Naive B cell (primary cell): Measurements from ENCODE around the gene AKAP13. TPM values are rescaled to one million over a fixed set of nuclear protein-coding genes. Genes with fewer than 3 reads are reported as not detected.
"Not testable (repeated sequence)": the region's sequence is repeated elsewhere in the genome, so short reads cannot be mapped to it uniquely, and the experiment has no call there.

Source experiments
- ATAC-seq, 2 donors: fragments of 150-1000 bp; cut with Tn5 transposase; 2 replicates each; pipeline ENCODE4 v1.10.0; 2021; ENCODE audit warnings: low read depth in 2 of 2, mild to moderate bottlenecking in 2 of 2, moderate library complexity in 2 of 2
- DNase-seq: peaks from one replicate; pipeline ENCODE4 v3.0.0; 2022
- H3K27ac Mint-ChIP-seq, 6 donors: one replicate each; pipeline ENCODE4 v1.8.0; 2020 to 2022; ENCODE audit warnings: mild to moderate bottlenecking in 6 of 6, mixed read lengths in 6 of 6, moderate library complexity in 5 of 6, inconsistent platforms in 2 of 6
- H3K27me3 Mint-ChIP-seq, 3 donors: one replicate each; pipeline ENCODE4 v1.8.0; 2021 to 2022; ENCODE audit warnings: mixed read lengths in 3 of 3, mild to moderate bottlenecking in 1 of 3
- H3K36me3 Mint-ChIP-seq, 2 donors: one replicate each; pipeline ENCODE4 v1.8.0; 2020 to 2022; ENCODE audit warnings: mixed read lengths in 2 of 2, inconsistent platforms in 1 of 2, mild to moderate bottlenecking in 1 of 2
- H3K4me1 Mint-ChIP-seq, 3 donors: one replicate each; pipeline ENCODE4 v1.8.0; 2020 to 2022; ENCODE audit warnings: mixed read lengths in 3 of 3, inconsistent platforms in 1 of 3, mild to moderate bottlenecking in 1 of 3, moderate library complexity in 1 of 3
- H3K4me3 Mint-ChIP-seq, 8 donors: one replicate each; pipeline ENCODE4 v1.8.0; 2020 to 2022; ENCODE audit warnings: mild to moderate bottlenecking in 8 of 8, mixed read lengths in 8 of 8, moderate library complexity in 8 of 8, inconsistent platforms in 2 of 8
- H3K9me3 Mint-ChIP-seq, 7 donors: one replicate each; pipeline ENCODE4 v1.8.0; 2020 to 2022; ENCODE audit warnings: mixed read lengths in 7 of 7, mild to moderate bottlenecking in 5 of 7, inconsistent platforms in 2 of 7, moderate library complexity in 1 of 7
- polyA plus RNA-seq, 6 donors: library from polyadenylated mRNA; unstranded; fragments of 300-500 nt; fragmentation: Illumina TruSeq; gene quantifications; one replicate each; pipeline ENCODE4 v1.2.3, GENCODE V29; 2021; ENCODE audit warnings: low read depth in 6 of 6

AKAP13 gene
- 100 to 1,000 TPM in 4 of 6 donors, 10 to 100 TPM in 2; 63.4 to 185 (median 122) TPM for polyA plus RNA-seq

- Mint-ChIP-seq H3K36me3 (peaks cover 6 to 7% of the 10 kb centered on the region in 2 donors), H3K27ac (peak within 1 kb of the TSS; percentile 88 to 97 (median 94)), H3K4me3 (peak within 1 kb of the TSS; percentile 84 to 97 (median 93)), H3K4me1 (peaks cover 40 to 52% (median 45%) of the 10 kb centered on the region in 3 donors), H3K9me3 (no peaks in the 10 kb centered on the region), H3K27me3 (peaks cover 0 to 7% (median 7%) of the 10 kb centered on the region in 3 donors)
- ATAC-seq, result peak; percentile 75 to 77
- peak; percentile 90 for DNase-seq
These were observed at the start of gene AKAP13 for GRCh38 chr15:85380217-85380811. Gene AKAP13 (plus strand): TSS chr15:85380603. CDS start chr15:85485721, 105,118 bp downstream.

GRCh38 chr15:85330901-85331588, 49.4 kb upstream of the AKAP13 start:
- H3K9me3 Mint-ChIP-seq, result peaks cover 0 to 4% (median 0%) of the 10 kb centered on the region in 7 donors
- H3K4me3 Mint-ChIP-seq, result peak overlapping the region; percentile 82 to 97 (median 93)
- H3K4me1 Mint-ChIP-seq, result peaks cover 60 to 78% (median 69%) of the 10 kb centered on the region in 3 donors
- ATAC-seq, result peak; percentile 18 to 24
- peak; percentile 55 for DNase-seq
- H3K36me3 Mint-ChIP-seq, result no peaks in the 10 kb centered on the region
- H3K27ac Mint-ChIP-seq, result peak overlapping the region; percentile 91 to 100 (median 97)
- H3K27me3 Mint-ChIP-seq, result no peaks in the 10 kb centered on the region

- H3K9me3 Mint-ChIP-seq, result peaks cover 0 to 4% (median 0%) of the 10 kb centered on the region in 7 donors
- peak overlapping the region; percentile 91 to 100 (median 97) for H3K27ac Mint-ChIP-seq
- no peaks in the 10 kb centered on the region for H3K27me3 Mint-ChIP-seq
- peak overlapping the region; percentile 71 to 97 (median 90) for H3K4me3 Mint-ChIP-seq
- ATAC-seq, result peak; percentile 12 to 18
- peaks cover 58 to 71% (median 65%) of the 10 kb centered on the region in 3 donors for H3K4me1 Mint-ChIP-seq
- H3K36me3 Mint-ChIP-seq, result no peaks in the 10 kb centered on the region
- peak; percentile 43 for DNase-seq
These were observed 48.6 kb upstream of the AKAP13 start for GRCh38 chr15:85331655-85332285.

GRCh38 chr15:85333132-85333831, 47.1 kb upstream of the AKAP13 start:
- ATAC-seq (no peak), DNase-seq (no peak)
- Mint-ChIP-seq H3K4me3 (peak overlapping the region in 2 of 8 donors; percentile 12 to 51), H3K27me3 (no peaks in the 10 kb centered on the region), H3K27ac (peak overlapping the region in 5 of 6 donors; percentile 76 to 96 (median 85)), H3K36me3 (no peaks in the 10 kb centered on the region), H3K4me1 (peaks cover 50 to 57% (median 56%) of the 10 kb centered on the region in 3 donors), H3K9me3 (no peaks in the 10 kb centered on the region)

GRCh38 chr15:85334241-85334640, 46.2 kb upstream of the AKAP13 start:
- Mint-ChIP-seq H3K4me1 (peaks cover 44 to 49% (median 46%) of the 10 kb centered on the region in 3 donors), H3K27me3 (no peaks in the 10 kb centered on the region), H3K36me3 (no peaks in the 10 kb centered on the region), H3K27ac (peak overlapping the region in 4 of 6 donors; percentile 20 to 96 (median 65)), H3K9me3 (no peaks in the 10 kb centered on the region), H3K4me3 (no peak overlapping the region)
- ATAC-seq (no peak), DNase-seq (no peak)

GRCh38 chr15:85335193-85335942, 45.0 kb upstream of the AKAP13 start:
- Mint-ChIP-seq H3K36me3 (no peaks in the 10 kb centered on the region), H3K27ac (peak overlapping the region in 1 of 6 donors; percentile 52), H3K4me1 (peaks cover 38 to 46% (median 41%) of the 10 kb centered on the region in 3 donors), H3K4me3 (no peak overlapping the region), H3K9me3 (no peaks in the 10 kb centered on the region), H3K27me3 (no peaks in the 10 kb centered on the region)
- DNase-seq, result no peak
- no peak for ATAC-seq

GRCh38 chr15:85336880-85337279, 43.5 kb upstream of the AKAP13 start:
- Mint-ChIP-seq H3K27ac (no peak overlapping the region), H3K9me3 (no peaks in the 10 kb centered on the region), H3K4me3 (no peak overlapping the region), H3K36me3 (no peaks in the 10 kb centered on the region), H3K27me3 (no peaks in the 10 kb centered on the region), H3K4me1 (peaks cover 25 to 36% (median 26%) of the 10 kb centered on the region in 3 donors)
- ATAC-seq (no peak), DNase-seq (no peak)

- no peak overlapping the region for H3K27ac Mint-ChIP-seq
- H3K36me3 Mint-ChIP-seq, result no peaks in the 10 kb centered on the region
- no peak for DNase-seq
- peaks cover 18 to 29% (median 21%) of the 10 kb centered on the region in 3 donors for H3K4me1 Mint-ChIP-seq
- no peaks in the 10 kb centered on the region for H3K9me3 Mint-ChIP-seq
- ATAC-seq, result no peak
- no peak overlapping the region for H3K4me3 Mint-ChIP-seq
- no peaks in the 10 kb centered on the region for H3K27me3 Mint-ChIP-seq
These were observed 42.9 kb upstream of the AKAP13 start for GRCh38 chr15:85337425-85338074.

- Mint-ChIP-seq H3K4me1 (peaks cover 10 to 23% (median 11%) of the 10 kb centered on the region in 3 donors), H3K27ac (peak overlapping the region in 2 of 6 donors; percentile 73 to 79), H3K4me3 (no peak overlapping the region), H3K27me3 (no peaks in the 10 kb centered on the region), H3K36me3 (no peaks in the 10 kb centered on the region), H3K9me3 (no peaks in the 10 kb centered on the region)
- ATAC-seq, result no peak
- DNase-seq, result no peak
These were observed 40.1 kb upstream of the AKAP13 start for GRCh38 chr15:85340321-85340665.

- no peak overlapping the region for H3K4me3 Mint-ChIP-seq
- no peak for DNase-seq
- H3K9me3 Mint-ChIP-seq, result no peaks in the 10 kb centered on the region
These were observed 39.6 kb upstream of the AKAP13 start for GRCh38 chr15:85340852-85341251.

GRCh38 chr15:85342163-85342562, 38.2 kb upstream of the AKAP13 start:
- not testable (repeated sequence) for ATAC-seq, H3K4me3 Mint-ChIP-seq, H3K36me3 Mint-ChIP-seq, H3K9me3 Mint-ChIP-seq, DNase-seq, H3K27me3 Mint-ChIP-seq
- Mint-ChIP-seq H3K4me1 (peaks cover 14 to 29% (median 17%) of the 10 kb centered on the region in 3 donors), H3K27ac (peak overlapping the region in 1 of 6 donors; percentile 61)

More at GRCh38 chr15:85340852-85341251, 39.6 kb upstream of the AKAP13 start:
- Mint-ChIP-seq H3K36me3 (no peaks in the 10 kb centered on the region), H3K4me1 (peaks cover 10 to 23% (median 11%) of the 10 kb centered on the region in 3 donors), H3K27me3 (no peaks in the 10 kb centered on the region), H3K27ac (peak overlapping the region in 1 of 6 donors; percentile 76)
- ATAC-seq, result no peak

- not testable (repeated sequence) for DNase-seq, ATAC-seq, H3K9me3 Mint-ChIP-seq, H3K4me3 Mint-ChIP-seq, H3K36me3 Mint-ChIP-seq, H3K27me3 Mint-ChIP-seq
- H3K27ac Mint-ChIP-seq, result peak overlapping the region in 1 of 6 donors; percentile 24
- H3K4me1 Mint-ChIP-seq, result peaks cover 12 to 24% (median 17%) of the 10 kb centered on the region in 3 donors
These were observed 37.0 kb upstream of the AKAP13 start for GRCh38 chr15:85343443-85343842.
